ENCODE measurements around the gene RBL2. TPM values are rescaled to one million over a fixed set of nuclear protein-coding genes. Genes with fewer than 3 reads are reported as not detected.
"Not testable (repeated sequence)": the region's sequence is repeated elsewhere in the genome, so short reads cannot be mapped to it uniquely, and the experiment has no call there.

Gene RBL2
- total RNA-seq = 64.3 TPM

DNA sequence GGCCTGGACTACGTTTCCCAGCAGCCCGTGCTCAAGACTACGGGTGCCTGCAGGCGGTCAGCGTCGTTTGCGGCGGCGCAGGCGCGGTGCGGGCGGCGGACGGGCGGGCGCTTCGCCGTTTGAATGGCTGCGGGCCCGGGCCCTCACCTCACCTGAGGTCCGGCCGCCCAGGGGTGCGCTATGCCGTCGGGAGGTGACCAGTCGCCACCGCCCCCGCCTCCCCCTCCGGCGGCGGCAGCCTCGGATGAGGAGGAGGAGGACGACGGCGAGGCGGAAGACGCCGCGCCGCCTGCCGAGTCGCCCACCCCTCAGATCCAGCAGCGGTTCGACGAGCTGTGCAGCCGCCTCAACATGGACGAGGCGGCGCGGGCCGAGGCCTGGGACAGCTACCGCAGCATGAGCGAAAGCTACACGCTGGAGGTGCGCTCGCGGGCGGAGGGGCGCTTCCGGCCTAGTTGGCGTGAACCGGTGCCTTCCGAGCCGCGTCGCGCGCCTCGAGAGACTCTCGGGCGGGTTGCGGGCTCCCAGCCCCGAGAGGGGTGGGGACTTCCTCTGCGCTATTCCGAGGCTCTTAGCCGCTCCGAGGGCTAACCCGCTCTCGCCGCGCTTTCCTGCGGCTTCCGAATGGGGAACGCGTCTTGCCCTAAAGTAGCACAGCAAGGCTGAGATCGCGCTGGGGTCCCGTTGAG, at the start of gene RBL2:
Gene RBL2 (plus strand): TSS at position 95 of the 689 bp plus-strand sequence. CDS start 86 bp downstream, at position 181.
- no peak for TF ChIP-seq CTCF (IDR thresholded peaks at IDR 0.05)
- no peaks in the 10 kb centered on the region for H3K9me3 ChIP-seq
- no peaks in the 10 kb centered on the region for H3K27me3 ChIP-seq
- H3K36me3 ChIP-seq = no peaks in the 10 kb centered on the region
- peak within 1 kb of the TSS; percentile 98 for H3K27ac ChIP-seq
- peak within 1 kb of the TSS; percentile 99 for H3K4me3 ChIP-seq
- intact Hi-C loops (cut with DNase I) = loop anchor here (1.0 to 10.0 kb wide), 5 partner anchors 69 to 1490 kb away; partner anchors contain the start of genes AKTIP, FTO and RPGRIP1L
- peaks cover 0 to 13% of the 10 kb centered on the region in 2 donors for H3K4me1 ChIP-seq
- DNase-seq (ENCODE audit: low spot score in 2 of 2) = peak; percentile 23 to 88

DNA sequence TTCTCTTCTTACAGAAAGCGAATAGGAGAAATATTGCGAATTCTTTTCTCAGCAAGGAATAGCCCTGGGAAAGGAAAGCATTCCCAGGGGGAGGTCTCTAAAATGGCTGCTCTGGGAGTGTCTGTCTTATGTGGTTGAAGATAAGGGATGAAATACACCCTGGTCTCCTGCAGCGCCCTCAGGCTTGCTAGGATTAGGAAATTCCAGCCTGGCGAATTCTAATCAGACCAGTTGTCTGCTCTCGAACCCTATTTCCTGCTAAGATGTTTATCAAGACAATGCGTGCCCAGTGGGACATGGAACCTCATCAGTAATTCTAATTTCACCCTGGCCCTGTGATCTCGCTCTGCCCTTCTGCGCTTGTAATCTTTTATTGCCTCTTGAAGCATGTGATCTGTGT, 49.7 kb upstream of the RBL2 start:
- H3K27me3 ChIP-seq; H3K27ac ChIP-seq; DNase-seq (ENCODE audit: low spot score in 2 of 2); H3K4me3 ChIP-seq; H3K9me3 ChIP-seq; H3K4me1 ChIP-seq; H3K36me3 ChIP-seq; intact Hi-C loops (cut with DNase I): not testable (repeated sequence)

DNA sequence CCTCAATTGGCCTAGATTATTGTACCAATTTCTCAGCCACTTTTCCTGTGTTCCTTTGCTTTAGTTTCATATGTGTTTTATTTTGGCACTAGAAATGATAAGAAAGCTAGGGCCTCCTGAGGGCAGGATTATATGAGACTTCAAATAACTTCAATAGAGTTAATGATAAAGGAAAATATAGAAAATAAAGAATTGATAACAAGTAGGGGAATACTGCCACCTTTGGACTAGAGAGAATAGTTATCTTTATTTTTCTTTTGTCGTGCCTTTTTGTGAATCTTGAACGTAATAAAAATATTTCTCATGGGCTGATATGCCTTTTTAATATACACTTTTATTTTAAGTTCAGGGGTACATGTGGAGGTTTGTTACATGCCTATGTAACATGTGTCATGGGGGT, 29.3 kb upstream of the RBL2 start:
- H3K36me3 ChIP-seq = no peaks in the 10 kb centered on the region
- H3K9me3 ChIP-seq = no peaks in the 10 kb centered on the region
- no peak overlapping the region for H3K4me3 ChIP-seq
- H3K27ac ChIP-seq = no peak overlapping the region
- no peaks in the 10 kb centered on the region for H3K27me3 ChIP-seq
- H3K4me1 ChIP-seq = no peaks in the 10 kb centered on the region
- intact Hi-C loops (cut with DNase I) = no loop called here
- TF ChIP-seq CTCF (IDR thresholded peaks at IDR 0.05) = no peak
- no peak for DNase-seq (ENCODE audit: low spot score in 2 of 2)

- intact Hi-C loops (cut with DNase I) = no loop called here
- TF ChIP-seq CTCF (IDR thresholded peaks at IDR 0.05) = no peak
- no peak overlapping the region for H3K27ac ChIP-seq
- no peak for DNase-seq (ENCODE audit: low spot score in 2 of 2)
- no peaks in the 10 kb centered on the region for H3K27me3 ChIP-seq
- H3K9me3 ChIP-seq = no peaks in the 10 kb centered on the region
- no peaks in the 10 kb centered on the region for H3K36me3 ChIP-seq
- no peaks in the 10 kb centered on the region for H3K4me1 ChIP-seq
- no peak overlapping the region for H3K4me3 ChIP-seq
Measured at GRCh38 chr16:53412549-53412948, 21.7 kb upstream of the RBL2 start.

DNA sequence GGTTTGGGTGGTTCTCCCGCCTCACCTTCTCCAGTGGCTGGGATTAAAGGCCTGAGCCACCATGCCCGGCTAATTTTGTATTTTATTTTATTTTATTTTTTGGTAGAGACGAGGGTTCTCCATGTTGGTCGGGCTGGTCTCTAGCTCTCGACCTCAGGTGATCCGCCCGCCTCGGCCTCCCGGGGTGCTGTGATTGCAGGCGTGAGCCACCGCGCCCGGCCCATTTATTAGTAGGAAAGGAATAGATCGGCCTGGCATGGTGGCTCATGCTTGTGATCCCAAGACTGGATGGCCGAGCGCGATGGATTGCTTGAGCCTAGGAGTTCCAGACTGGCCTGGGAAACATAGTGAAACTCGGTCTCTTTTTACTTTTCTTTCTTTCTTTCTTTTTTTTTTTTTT, 20.4 kb upstream of the RBL2 start:
- intact Hi-C loops (cut with DNase I) = no loop called here
- H3K4me1 ChIP-seq = no peaks in the 10 kb centered on the region
- H3K27me3 ChIP-seq = no peaks in the 10 kb centered on the region
- no peaks in the 10 kb centered on the region for H3K9me3 ChIP-seq
- no peak overlapping the region for H3K4me3 ChIP-seq
- no peak for DNase-seq (ENCODE audit: low spot score in 2 of 2)
- no peaks in the 10 kb centered on the region for H3K36me3 ChIP-seq
- H3K27ac ChIP-seq = no peak overlapping the region
- TF ChIP-seq CTCF (IDR thresholded peaks at IDR 0.05) = no peak

- no peaks in the 10 kb centered on the region for H3K9me3 ChIP-seq
- H3K27me3 ChIP-seq = no peaks in the 10 kb centered on the region
- H3K4me1 ChIP-seq = no peaks in the 10 kb centered on the region
- no peak overlapping the region for H3K27ac ChIP-seq
- no peaks in the 10 kb centered on the region for H3K36me3 ChIP-seq
- no peak for DNase-seq (ENCODE audit: low spot score in 2 of 2)
- intact Hi-C loops (cut with DNase I) = no loop called here
- TF ChIP-seq CTCF (IDR thresholded peaks at IDR 0.05) = no peak
- H3K4me3 ChIP-seq = no peak overlapping the region
Measured at GRCh38 chr16:53414381-53414780, 19.9 kb upstream of the RBL2 start.
